ENCODE measurements around the gene SEC22A. TPM values are rescaled to one million over a fixed set of nuclear protein-coding genes. Genes with fewer than 3 reads are reported as not detected.

The SEC22A gene
- 36.3 and 45.0 TPM in 2 replicates for total RNA-seq

GRCh38 chr3:123201557-123202427, at the start of gene SEC22A:
Gene SEC22A (plus strand): TSS chr3:123201943. CDS start chr3:123209218, 7,275 bp downstream.

Other genes with a start within 250 kb of the SEC22A start
- 0.33 and 0.72 TPM in 2 replicates for gene SEMA5B, start 174.2 kb upstream of the SEC22A start, total RNA-seq
- 69.7 and 77.5 TPM in 2 replicates for gene PDIA5, start 134.9 kb upstream of the SEC22A start, total RNA-seq
- 0.13 and 0.91 TPM in 2 replicates for gene ADCY5, start 247.1 kb downstream of the SEC22A start, total RNA-seq

Measured in smooth muscle cell of the pulmonary artery (primary cell).